ENCODE data around the gene BST1.

- no peak for TF ChIP-seq MAX (IDR thresholded peaks at IDR 0.05; ENCODE audit: low read depth)
- no peak for TF ChIP-seq CTCF (IDR thresholded peaks at IDR 0.05)
- no peak for TF ChIP-seq ZBTB33 (IDR thresholded peaks at IDR 0.05; ENCODE audit: borderline replicate concordance, low read depth)
- no peak for TF ChIP-seq NRF1 (IDR thresholded peaks at IDR 0.05; ENCODE audit: low read depth, low read length)
- TF ChIP-seq SIN3A (IDR thresholded peaks at IDR 0.05; ENCODE audit: borderline replicate concordance, low read depth, low read length) = no peak
- TF ChIP-seq USF1 (IDR thresholded peaks at IDR 0.05; ENCODE audit: borderline replicate concordance, low read depth) = no peak
- no peak for TF ChIP-seq REST (IDR thresholded peaks at IDR 0.05; ENCODE audit: low read depth, low read length)
- no peak for TF ChIP-seq RAD21 (IDR thresholded peaks at IDR 0.05; ENCODE audit: low read length)
- TF ChIP-seq FOXM1 (IDR thresholded peaks at IDR 0.05; ENCODE audit: low read depth) = no peak
Observed at GRCh38 chr4:15718465-15718864, 15.6 kb downstream of the BST1 start.

All from SK-N-SH (cell line).